GM12801 (cell line): ENCODE data around the gene CHADL.

Experiments
- TF ChIP-seq, protein P1 (sequence below): IDR thresholded peaks from one replicate; pipeline ENCODE4 v1.5.1; 2011; ENCODE audit warnings: control low read depth; ENCODE audit not compliant: insufficient read length; ENCODE audit errors: extremely low read depth

Gene CHADL

DNA sequence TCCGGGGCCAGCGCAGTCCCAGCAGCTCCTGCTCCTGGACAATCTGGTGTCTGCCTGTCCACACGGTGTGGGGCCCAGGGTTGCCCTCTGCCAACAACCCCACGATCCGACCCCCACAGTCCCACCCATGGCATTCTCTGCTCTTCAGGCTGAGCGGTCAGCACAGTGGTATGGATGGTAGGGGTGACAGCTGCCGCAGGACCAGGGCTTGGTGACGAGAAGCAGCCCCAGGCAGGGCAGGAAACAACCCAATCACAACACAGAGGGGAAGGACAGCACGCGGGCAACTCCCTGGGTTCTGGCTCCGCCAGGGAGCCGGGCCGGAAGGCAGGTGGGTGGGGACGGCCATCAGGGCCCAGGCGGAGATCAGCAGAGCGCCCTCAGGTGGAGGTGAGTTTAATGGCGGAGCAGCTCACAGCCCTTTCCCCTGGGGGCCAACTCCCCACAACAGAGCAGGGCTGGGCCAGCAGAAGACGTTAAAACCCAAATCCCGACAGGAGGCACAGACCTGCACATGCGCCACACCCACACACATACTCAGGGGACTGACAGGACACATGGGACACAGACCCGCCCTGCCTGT is 5.3 kb upstream of the CHADL start:
- TF ChIP-seq, protein P1, sequence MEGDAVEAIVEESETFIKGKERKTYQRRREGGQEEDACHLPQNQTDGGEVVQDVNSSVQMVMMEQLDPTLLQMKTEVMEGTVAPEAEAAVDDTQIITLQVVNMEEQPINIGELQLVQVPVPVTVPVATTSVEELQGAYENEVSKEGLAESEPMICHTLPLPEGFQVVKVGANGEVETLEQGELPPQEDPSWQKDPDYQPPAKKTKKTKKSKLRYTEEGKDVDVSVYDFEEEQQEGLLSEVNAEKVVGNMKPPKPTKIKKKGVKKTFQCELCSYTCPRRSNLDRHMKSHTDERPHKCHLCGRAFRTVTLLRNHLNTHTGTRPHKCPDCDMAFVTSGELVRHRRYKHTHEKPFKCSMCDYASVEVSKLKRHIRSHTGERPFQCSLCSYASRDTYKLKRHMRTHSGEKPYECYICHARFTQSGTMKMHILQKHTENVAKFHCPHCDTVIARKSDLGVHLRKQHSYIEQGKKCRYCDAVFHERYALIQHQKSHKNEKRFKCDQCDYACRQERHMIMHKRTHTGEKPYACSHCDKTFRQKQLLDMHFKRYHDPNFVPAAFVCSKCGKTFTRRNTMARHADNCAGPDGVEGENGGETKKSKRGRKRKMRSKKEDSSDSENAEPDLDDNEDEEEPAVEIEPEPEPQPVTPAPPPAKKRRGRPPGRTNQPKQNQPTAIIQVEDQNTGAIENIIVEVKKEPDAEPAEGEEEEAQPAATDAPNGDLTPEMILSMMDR = no peak

DNA sequence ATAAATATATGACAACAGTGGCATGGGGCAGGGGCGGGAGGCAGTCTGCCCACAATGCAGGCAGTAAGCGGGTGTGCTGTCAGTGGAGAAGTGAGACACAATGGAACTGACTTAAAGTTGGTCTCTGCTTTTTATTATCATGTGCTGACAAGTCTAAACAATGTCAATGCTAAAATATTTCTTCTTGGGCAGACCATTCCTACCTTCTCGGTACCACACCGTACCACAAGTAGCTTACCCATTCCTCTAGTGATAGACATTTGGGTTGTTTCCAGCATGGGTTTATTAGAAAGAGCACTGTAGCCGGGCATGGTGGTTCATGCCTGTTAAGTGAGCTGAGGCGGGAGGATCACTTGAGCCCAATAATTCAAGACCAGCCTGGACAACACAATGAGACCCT is 2.6 kb upstream of the CHADL start:
- TF ChIP-seq, protein P1 = no peak

DNA sequence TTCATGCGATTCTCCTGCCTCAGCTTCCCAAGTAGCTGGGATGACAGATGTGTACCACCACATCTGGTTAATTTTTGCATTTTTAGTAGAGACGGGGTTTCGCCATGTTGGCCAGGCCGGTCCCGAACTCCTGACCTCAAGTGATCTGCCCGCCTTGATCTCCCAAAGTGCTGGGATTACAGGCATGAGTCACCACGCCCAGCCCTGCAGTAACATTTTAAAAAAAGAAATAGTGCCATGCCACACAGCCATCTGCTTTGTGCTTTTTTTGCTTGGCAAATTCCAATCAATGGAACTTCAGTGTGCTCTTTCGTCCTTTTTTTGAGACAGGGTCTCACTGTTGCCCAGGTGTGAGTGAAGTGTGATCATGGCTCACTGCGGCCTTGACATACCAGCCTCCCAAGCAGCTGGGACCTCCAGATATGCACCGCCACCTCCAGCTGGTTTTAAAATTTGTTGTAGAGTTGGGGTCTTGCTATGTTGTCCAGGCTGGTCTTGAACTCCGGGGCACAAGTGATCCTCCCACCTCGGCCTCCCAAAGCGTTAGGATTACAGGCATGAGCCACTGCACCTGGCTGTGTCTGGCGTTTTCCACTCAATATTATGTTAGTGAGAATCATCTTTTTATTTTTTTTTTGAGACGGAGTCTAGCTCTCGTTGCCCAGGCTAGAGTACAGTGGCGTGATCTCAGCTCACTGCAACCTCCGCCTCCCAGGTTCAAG is 1.8 kb upstream of the CHADL start:
- TF ChIP-seq, protein P1 = no peak

DNA sequence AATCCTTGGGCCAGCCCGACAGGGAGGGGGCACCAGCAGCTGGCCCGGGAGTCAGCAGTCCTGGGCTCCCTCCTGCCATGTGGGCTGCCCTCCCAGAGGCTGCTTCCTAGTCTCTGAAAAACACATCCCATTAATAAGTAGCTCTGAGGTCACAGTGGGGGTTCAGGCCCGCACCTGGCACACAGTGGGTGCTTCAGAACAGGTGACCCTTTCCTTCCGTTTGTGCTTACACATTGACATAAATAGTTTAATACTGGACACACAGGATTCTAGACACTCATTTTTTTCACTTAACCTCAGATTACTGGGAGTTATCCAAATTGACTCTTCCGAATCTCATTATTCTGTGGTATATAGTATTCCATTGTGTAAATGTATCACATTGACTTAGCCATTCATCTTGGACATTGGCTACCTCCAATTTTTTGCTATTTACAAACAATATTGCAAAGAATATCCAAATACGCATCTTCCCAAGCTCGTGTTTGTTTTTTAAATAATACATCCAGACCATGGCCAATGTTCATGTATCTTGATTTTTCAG is 474 bp upstream of the CHADL start:
- TF ChIP-seq, protein P1 = no peak

DNA sequence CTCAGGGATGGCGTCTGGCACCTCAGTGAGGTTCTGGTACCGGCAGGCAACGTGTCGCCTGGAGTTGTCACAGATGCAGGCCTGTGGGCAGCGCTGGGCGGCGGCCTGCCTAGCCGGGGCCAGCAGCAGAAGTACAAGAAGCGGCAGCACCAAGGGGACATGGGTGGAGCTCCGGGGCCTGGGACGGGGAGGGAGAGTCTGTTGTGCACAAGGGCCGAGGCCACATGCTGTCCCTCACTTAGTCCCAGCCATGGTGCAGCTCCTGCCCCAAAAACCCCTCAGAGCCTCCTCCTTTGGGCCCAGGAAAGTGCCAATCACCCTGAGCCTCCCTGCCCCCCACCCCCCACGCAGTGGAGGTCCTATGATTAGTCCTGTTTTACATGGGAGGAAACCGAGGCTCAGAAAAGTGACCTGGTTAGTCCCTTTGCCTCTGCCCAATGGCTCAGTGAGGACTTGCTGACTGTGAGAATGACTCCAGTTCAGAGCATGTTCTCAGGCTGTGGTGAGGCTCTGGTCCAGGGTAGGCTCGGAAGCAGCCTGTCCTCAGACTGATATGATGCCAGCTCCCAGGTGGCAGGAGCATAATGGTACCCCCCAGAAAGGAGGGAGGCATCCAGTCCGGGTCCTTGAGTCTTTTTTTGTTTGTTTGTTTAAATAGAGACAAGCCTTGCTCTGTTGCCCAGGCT is 1.1 kb downstream of the CHADL start:
- TF ChIP-seq, protein P1 = no peak

DNA sequence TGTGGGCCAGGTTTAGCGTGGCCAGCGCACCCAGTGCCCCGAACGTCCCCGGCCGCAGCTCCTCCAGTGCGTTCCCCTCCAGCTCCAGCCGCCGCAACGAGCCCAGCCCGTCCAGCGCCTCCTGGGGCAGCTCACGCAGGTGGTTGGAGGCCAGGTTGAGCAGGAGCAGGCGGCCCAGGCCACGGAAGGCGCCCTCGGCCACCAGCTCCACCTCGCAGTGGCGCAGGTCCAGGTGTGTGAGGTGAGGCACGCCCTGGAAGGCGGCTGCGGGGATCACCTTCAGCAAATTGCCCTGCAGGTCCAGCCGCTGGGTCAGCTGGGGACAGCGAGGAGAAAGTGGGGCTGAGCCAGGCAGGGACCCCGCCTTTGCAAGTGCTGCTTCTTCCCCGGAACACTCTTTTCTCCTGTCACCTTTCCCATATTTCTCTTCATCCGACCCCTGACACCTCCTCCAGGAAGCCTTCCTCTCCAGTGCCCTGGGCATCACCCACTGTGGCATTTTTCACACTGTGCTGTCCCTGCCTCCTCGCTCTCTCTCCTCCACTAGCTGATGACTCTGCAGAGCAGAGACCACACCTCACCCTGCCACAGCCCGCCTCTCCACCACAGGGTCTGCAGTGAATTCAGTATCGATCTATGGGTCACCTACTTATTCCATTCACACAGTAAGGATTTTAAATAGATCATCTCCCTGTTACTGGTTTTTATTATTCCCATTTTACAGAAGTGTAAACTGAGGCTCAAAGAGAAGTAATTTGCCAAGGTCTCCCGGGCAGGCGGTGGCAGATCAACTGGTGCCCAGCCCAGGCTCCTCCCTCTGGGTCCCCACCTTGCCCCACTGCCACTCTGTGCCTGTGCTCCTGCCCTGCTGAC is 1.9 kb downstream of the CHADL start:
- TF ChIP-seq, protein P1 = no peak
